ENCODE results near the gene PTPRM. TPM values are rescaled to one million over a fixed set of nuclear protein-coding genes. Genes with fewer than 3 reads are reported as not detected.

Gene PTPRM
- total RNA-seq, 1 experiment from 2014 or later, result 14.5 TPM

DNA sequence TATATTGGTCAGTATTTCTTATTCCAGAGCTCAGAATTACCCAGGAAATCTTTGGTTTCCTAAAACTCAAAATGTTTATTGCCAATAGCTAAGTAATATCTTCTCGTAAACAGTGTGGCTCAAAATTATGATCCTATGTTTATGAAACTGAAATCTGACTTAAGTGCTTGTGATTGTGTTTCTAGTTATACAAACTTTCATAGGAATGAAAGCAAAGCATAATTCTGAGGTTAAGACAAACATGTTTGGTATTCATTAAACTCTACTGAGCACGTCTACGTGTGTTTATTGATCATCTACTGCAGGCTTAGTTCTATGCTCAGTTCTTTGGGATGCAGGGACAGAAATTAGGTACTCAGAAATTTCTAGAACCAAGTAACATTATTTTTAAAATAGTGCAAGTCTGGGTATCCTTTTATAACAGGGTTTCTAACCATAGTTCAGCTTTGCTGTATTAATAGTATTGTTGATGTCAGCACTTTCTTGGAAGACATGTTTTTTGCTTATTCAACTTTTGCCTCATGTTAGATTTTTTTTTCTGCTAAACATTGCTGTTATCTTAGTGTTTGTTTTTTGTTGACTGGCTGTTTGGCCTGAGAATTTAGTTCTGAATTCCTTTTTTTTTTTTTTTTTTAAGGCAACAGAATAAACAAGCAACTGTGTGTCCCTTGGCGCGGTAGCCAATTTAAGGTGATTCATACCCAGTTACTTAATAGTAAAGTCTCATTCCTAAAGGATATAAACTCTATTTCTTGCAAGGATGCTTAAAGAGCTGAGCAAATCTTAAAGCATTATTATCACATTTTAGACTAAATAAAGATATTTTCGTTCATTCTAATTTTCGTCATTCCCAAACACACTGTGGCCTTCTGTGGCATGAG lies 31.3 kb downstream of the PTPRM start:
- ATAC-seq (no peak), DNase-seq (ENCODE audit: low read depth, low spot score) (no peak)
- ChIA-PET CTCF (no interaction called here), POLR2A (no interaction called here), RAD21 (ENCODE audit: low non-redundant PET in 1 of 2, low total read pairs in 2 of 2, uncharacterized antibody in 2 of 2, unreplicated experiment in 2 of 2) (no interaction called here)
- Histone ChIP-seq H3K4me2 (ENCODE audit: low read length) (no peak overlapping the region), H3K36me3 (ENCODE audit: control insufficient read depth in 1 of 2, insufficient read depth in 2 of 2, low read length in 2 of 2) (no peaks in the 10 kb centered on the region), H3K9me2 (ENCODE audit: insufficient read depth) (no peaks in the 10 kb centered on the region), H3K27ac (ENCODE audit: low read depth, low read length) (no peak overlapping the region), H3K27me3 (ENCODE audit: insufficient read depth, low read length) (0 out of 2 replicates have a peak, but pooled peaks cover 5% of the 10 kb centered on the region), H3K79me2 (ENCODE audit: insufficient read depth, low read length) (no peaks in the 10 kb centered on the region), H3K4me3 (replicated peaks in 1 of 2; ENCODE audit: low read depth in 1 of 2, low read length in 2 of 2) (no peak overlapping the region), H2AFZ (ENCODE audit: low read depth, low read length, poor library complexity, severe bottlenecking) (no peak overlapping the region), H3K9me3 (ENCODE audit: control insufficient read depth in 1 of 2, insufficient read depth in 1 of 2, low read depth in 1 of 2, low read length in 2 of 2) (no peaks in the 10 kb centered on the region), H3K9ac (ENCODE audit: low read length) (no peak overlapping the region), H4K20me1 (ENCODE audit: insufficient read depth) (no peaks in the 10 kb centered on the region), H3K4me1 (ENCODE audit: control insufficient read depth in 1 of 2, insufficient read depth in 2 of 2, low read length in 2 of 2) (no peaks in the 10 kb centered on the region)
- no TSS peak for BruUV-seq (replicated peaks)
- intact Hi-C loops (cut with micrococcal nuclease), result no loop called here
- no peak for TF ChIP-seq ZFX (IDR thresholded peaks at IDR 0.05)
- no peak for TF ChIP-seq TCF7L2 (IDR thresholded peaks at IDR 0.05; ENCODE audit: borderline replicate concordance, extremely low read depth, insufficient read depth, insufficient read length)
- TF ChIP-seq ATF3 (IDR thresholded peaks at IDR 0.05), result no peak
- no peak for TF ChIP-seq MAX (IDR thresholded peaks at IDR 0.05)
- no peak for TF ChIP-seq CBX3 (IDR thresholded peaks at IDR 0.05; ENCODE audit: low read depth)
- no peak for TF ChIP-seq EZH2 (IDR thresholded peaks at IDR 0.05)
- TF ChIP-seq ELF1 (IDR thresholded peaks at IDR 0.05; ENCODE audit: borderline replicate concordance, low read depth), result no peak
- no peak for TF ChIP-seq EZH2phosphoT487 (IDR thresholded peaks at IDR 0.05; ENCODE audit: borderline replicate concordance)
- no peak for TF ChIP-seq ZNF274 (IDR thresholded peaks at IDR 0.05; ENCODE audit: low read depth, low read length)

DNA sequence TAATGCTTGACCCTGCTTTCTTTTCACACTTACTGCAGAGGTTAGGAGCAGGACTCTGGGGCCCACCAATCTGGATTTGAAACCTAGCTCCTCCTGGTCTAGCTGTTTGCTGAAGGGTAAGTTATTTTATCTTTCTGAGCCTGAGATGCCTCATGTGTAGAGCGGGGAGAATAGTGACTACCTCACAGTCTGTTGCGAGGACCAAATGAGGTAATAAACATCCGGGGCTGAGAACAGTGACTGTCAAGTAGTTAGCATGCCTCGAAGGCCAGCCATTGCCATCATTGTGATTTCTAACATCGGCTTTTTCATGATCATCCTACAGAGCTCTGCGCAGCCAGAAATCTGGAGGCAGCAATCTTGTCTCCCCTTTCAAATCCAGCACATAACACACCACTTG lies 32.9 kb downstream of the PTPRM start:
- no TSS peak for BruUV-seq (replicated peaks)
- Histone ChIP-seq H3K4me3 (replicated peaks in 1 of 2; ENCODE audit: low read depth in 1 of 2, low read length in 2 of 2) (no peak overlapping the region), H3K4me1 (ENCODE audit: control insufficient read depth in 1 of 2, insufficient read depth in 2 of 2, low read length in 2 of 2) (no peaks in the 10 kb centered on the region), H3K36me3 (ENCODE audit: control insufficient read depth in 1 of 2, insufficient read depth in 2 of 2, low read length in 2 of 2) (no peaks in the 10 kb centered on the region), H3K9me2 (ENCODE audit: insufficient read depth) (no peaks in the 10 kb centered on the region), H2AFZ (ENCODE audit: low read depth, low read length, poor library complexity, severe bottlenecking) (no peak overlapping the region), H3K9ac (ENCODE audit: low read length) (no peak overlapping the region), H4K20me1 (ENCODE audit: insufficient read depth) (no peaks in the 10 kb centered on the region), H3K79me2 (ENCODE audit: insufficient read depth, low read length) (no peaks in the 10 kb centered on the region), H3K27me3 (ENCODE audit: insufficient read depth, low read length) (0 out of 2 replicates have a peak, but pooled peaks cover 5% of the 10 kb centered on the region), H3K27ac (ENCODE audit: low read depth, low read length) (no peak overlapping the region), H3K9me3 (ENCODE audit: control insufficient read depth in 1 of 2, insufficient read depth in 1 of 2, low read depth in 1 of 2, low read length in 2 of 2) (no peaks in the 10 kb centered on the region), H3K4me2 (ENCODE audit: low read length) (no peak overlapping the region)
- TF ChIP-seq EGR1 (IDR thresholded peaks at IDR 0.05; ENCODE audit: low read depth) (no peak), YY1 (IDR thresholded peaks at IDR 0.05; ENCODE audit: extremely low read depth, insufficient replicate concordance, low read depth, low read length) (no peak)
- DNase-seq (ENCODE audit: low read depth, low spot score) (no peak), ATAC-seq (no peak)
- intact Hi-C loops (cut with micrococcal nuclease), result no loop called here
- ChIA-PET RAD21 (ENCODE audit: low non-redundant PET in 1 of 2, low total read pairs in 2 of 2, uncharacterized antibody in 2 of 2, unreplicated experiment in 2 of 2) (no interaction called here), POLR2A (no interaction called here), CTCF (no interaction called here)

Data from HCT116 (cell line).